MCF 10A (cell line): ENCODE results near the gene CNPY4. TPM values are rescaled to one million over a fixed set of nuclear protein-coding genes. Genes with fewer than 3 reads are reported as not detected.
A peak's percentile ranks its signal among the peaks of the same experiment; 100 is the strongest.

Experiments used
- Bru-seq: library from RNA; stranded (reverse); fragments of 400-500 nt; gene quantifications from one replicate; lab custom pipeline; 2021; lab: Mats Ljungman, UMichigan
- BruChase-seq, 2 experiments: library from RNA; stranded (reverse); fragments of 400-500 nt; gene quantifications; one replicate each; lab custom pipeline; 2021; lab: Mats Ljungman, UMichigan
- BruUV-seq: library from RNA; stranded (reverse); fragments of 400-500 nt; replicated peaks from 2 replicates; lab custom pipeline; 2021; lab: Mats Ljungman, UMichigan
- CTCF ChIA-PET: fragments of 300-600 bp; sonication (Branson Sonifier 250); formaldehyde crosslinking; extraction: SDS; loops from one replicate; lab custom pipeline; 2021; ENCODE audit warnings: antibody characterized with exemption, inconsistent platforms; lab: Yijun Ruan, JAX
- POLR2A ChIA-PET: fragments of 300-600, 350-650 bp; sonication (Branson Sonifier 250); formaldehyde crosslinking; extraction: SDS; loops from one replicate; lab custom pipeline; 2020; ENCODE audit warnings: antibody characterized with exemption, inconsistent platforms; lab: Yijun Ruan, JAX
- DNase-seq: peaks from one replicate; pipeline ENCODE4 v3.0.0-alpha.2; 2018; ENCODE audit not compliant: unreplicated experiment
- H3K27ac Mint-ChIP-seq: one replicate; pipeline ENCODE4 v1.8.0; 2022; ENCODE audit warnings: mild to moderate bottlenecking, low read depth, mixed read lengths; ENCODE audit not compliant: unreplicated experiment
- H3K27me3 Mint-ChIP-seq: one replicate; pipeline ENCODE4 v1.8.0; 2022; ENCODE audit warnings: mixed read lengths; ENCODE audit not compliant: insufficient read depth, unreplicated experiment
- H3K36me3 Mint-ChIP-seq: one replicate; pipeline ENCODE4 v1.8.0; 2022; ENCODE audit warnings: mild to moderate bottlenecking, moderate library complexity, mixed read lengths; ENCODE audit not compliant: insufficient read depth, unreplicated experiment
- H3K4me1 Mint-ChIP-seq: one replicate; pipeline ENCODE4 v1.8.0; 2022; ENCODE audit warnings: mixed read lengths; ENCODE audit not compliant: insufficient read depth, unreplicated experiment
- H3K4me3 Mint-ChIP-seq: one replicate; pipeline ENCODE4 v1.8.0; 2022; ENCODE audit warnings: mild to moderate bottlenecking, moderate library complexity, mixed read lengths; ENCODE audit not compliant: unreplicated experiment
- H3K9me3 Mint-ChIP-seq: one replicate; pipeline ENCODE4 v1.8.0; 2022; ENCODE audit warnings: mixed read lengths; ENCODE audit not compliant: unreplicated experiment
- intact Hi-C: fragments of 100-400 bp; cut with micrococcal nuclease; formaldehyde crosslinking; loops from 2 replicates; pipeline ENCODE4 v1.14.1; 2022
- long read RNA-seq: library from polyadenylated mRNA; stranded (forward); transcript quantifications from one replicate; pipeline ENCODE4 v2.0.0, GENCODE V29; 2022
- total RNA-seq: library from RNA; stranded (reverse); gene quantifications from 2 replicates; pipeline ENCODE4 v1.2.3, GENCODE V29; 2022
- TF ChIP-seq, protein P1 (sequence below): fragments of 200-600 bp; IDR thresholded peaks from one replicate; pipeline ENCODE4 v1.8.0; 2022; ENCODE audit warnings: antibody characterized with exemption, mild to moderate bottlenecking; ENCODE audit not compliant: unreplicated experiment

Gene CNPY4, protein sequence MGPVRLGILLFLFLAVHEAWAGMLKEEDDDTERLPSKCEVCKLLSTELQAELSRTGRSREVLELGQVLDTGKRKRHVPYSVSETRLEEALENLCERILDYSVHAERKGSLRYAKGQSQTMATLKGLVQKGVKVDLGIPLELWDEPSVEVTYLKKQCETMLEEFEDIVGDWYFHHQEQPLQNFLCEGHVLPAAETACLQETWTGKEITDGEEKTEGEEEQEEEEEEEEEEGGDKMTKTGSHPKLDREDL
- total RNA-seq (2.9 and 3.0 TPM in 2 replicates), Bru-seq, nascent RNA (percentile 37 among the genes with signal in this experiment), BruChase-seq, experiment 1, labeled RNA remaining after a 6-hour chase (percentile 48 among the genes with signal in this experiment), BruChase-seq, experiment 2, labeled RNA remaining after a 2-hour chase (percentile 42 among the genes with signal in this experiment)
- long read RNA-seq, partial matches to known transcripts = 0 of 1 reads
- long read RNA-seq, other reads (novel, unspliced or antisense) = 0 of 1 reads

DNA sequence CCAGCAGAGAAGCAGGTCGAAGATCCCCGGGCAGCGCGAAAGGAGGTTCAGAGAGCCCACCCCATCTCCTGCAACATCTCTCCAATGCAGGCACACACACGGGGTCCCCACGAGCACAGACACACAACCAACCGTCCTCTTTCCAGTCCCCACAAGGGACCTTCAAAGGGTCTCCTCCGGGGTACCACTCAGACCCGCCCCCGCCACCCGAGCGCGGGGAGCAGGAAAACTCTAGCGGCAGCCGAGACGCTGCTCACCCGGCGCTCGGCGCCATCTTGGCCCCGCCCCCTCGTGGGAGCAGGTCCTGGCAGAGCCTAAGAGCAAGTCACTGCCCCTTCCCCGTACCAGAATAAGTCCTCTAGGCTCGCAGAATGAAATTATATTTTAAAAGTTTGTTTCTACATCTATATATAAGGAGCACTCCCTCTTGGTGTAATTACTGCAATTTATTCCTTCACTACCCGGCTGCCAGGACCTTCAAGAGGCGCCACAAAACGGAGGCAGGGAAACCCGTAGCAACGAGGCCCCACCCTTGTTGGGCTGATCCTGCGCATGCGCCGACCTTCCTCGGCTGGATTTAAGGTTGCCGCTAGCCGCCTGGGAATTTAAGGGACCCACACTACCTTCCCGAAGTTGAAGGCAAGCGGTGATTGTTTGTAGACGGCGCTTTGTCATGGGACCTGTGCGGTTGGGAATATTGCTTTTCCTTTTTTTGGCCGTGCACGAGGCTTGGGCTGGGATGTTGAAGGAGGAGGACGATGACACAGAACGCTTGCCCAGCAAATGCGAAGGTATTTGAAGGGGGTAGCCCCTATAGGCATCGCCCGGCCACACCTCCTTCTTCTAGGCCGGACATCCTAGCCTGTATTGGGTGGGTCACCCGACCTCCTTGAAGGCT lies at the start of gene CNPY4, which contains the start of gene TAF6:
TSS of gene CNPY4 (plus strand) at position 563 of the 898 bp plus-strand sequence. CDS start at position 674, 111 bp downstream.
TSS of gene TAF6 (minus strand) at position 287 of the 898 bp plus-strand sequence. CDS start 5,149 bp downstream, outside the sequence.
- Mint-ChIP-seq H3K9me3 (no peaks in the 10 kb centered on the region), H3K27ac (peak within 1 kb of the TSS; percentile 99), H3K4me3 (peak within 1 kb of the TSS; percentile 98), H3K4me1 (peaks cover 7% of the 10 kb centered on the region), H3K27me3 (no peaks in the 10 kb centered on the region), H3K36me3 (peaks cover 21% of the 10 kb centered on the region)
- POLR2A ChIA-PET = interaction anchor here (1.5 to 2.5 kb wide), 3 partner anchors 18 to 37 kb away, joined by 3 to 18 read pairs (median 6); partner anchors contain the start of genes AP4M1 and MCM7
- TF ChIP-seq, protein P1, sequence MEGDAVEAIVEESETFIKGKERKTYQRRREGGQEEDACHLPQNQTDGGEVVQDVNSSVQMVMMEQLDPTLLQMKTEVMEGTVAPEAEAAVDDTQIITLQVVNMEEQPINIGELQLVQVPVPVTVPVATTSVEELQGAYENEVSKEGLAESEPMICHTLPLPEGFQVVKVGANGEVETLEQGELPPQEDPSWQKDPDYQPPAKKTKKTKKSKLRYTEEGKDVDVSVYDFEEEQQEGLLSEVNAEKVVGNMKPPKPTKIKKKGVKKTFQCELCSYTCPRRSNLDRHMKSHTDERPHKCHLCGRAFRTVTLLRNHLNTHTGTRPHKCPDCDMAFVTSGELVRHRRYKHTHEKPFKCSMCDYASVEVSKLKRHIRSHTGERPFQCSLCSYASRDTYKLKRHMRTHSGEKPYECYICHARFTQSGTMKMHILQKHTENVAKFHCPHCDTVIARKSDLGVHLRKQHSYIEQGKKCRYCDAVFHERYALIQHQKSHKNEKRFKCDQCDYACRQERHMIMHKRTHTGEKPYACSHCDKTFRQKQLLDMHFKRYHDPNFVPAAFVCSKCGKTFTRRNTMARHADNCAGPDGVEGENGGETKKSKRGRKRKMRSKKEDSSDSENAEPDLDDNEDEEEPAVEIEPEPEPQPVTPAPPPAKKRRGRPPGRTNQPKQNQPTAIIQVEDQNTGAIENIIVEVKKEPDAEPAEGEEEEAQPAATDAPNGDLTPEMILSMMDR = no peak
- no TSS peak for BruUV-seq
- CTCF ChIA-PET = interaction anchor here (0.6 kb wide), 1 partner anchor 13 kb away, joined by 3 read pairs; no protein-coding TSS in a partner anchor
- peak; percentile 96 for DNase-seq
- intact Hi-C loops = loop anchor here (1.0 kb wide), 1 partner anchor 18 kb away; the partner anchor contains the start of genes AP4M1 and MCM7

DNA sequence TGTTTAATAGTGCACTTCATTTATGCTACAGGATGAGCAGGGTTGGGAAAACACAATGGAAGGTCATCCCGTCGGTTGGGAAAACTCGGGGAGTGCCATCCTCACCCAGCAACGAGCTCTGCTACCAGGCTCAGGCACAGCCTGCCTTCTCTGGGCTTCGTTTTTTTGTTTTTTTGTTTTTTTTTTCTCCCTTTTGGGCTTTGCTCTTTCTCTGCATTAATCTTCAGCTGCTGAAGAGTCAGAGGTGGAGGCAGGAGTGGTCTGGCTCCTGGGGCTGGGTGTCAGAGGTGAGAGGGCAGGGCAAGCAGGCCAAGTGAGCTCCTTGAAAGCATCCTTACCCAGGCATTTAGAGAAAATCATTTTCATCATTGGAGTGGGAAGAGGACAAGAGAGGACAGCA lies 49.4 kb upstream of the CNPY4 start:
- Mint-ChIP-seq H3K27ac (no peak overlapping the region), H3K36me3 (peaks cover 73% of the 10 kb centered on the region), H3K27me3 (no peaks in the 10 kb centered on the region), H3K4me1 (no peaks in the 10 kb centered on the region), H3K9me3 (peaks cover 16% of the 10 kb centered on the region), H3K4me3 (no peak overlapping the region)
- intact Hi-C loops = no loop called here
- no TSS peak for BruUV-seq
- TF ChIP-seq, protein P1 = no peak
- DNase-seq = no peak
- CTCF ChIA-PET = interaction anchor here (1.0 to 1.4 kb wide), 2 partner anchors 11 to 62 kb away, joined by 3 read pairs; no protein-coding TSS in a partner anchor
- POLR2A ChIA-PET = interaction anchor here (0.7 to 2.1 kb wide), 4 partner anchors 11 to 151 kb away, joined by 3 to 12 read pairs (median 4); partner anchors contain the start of genes TRIM4 and ZNF3

DNA sequence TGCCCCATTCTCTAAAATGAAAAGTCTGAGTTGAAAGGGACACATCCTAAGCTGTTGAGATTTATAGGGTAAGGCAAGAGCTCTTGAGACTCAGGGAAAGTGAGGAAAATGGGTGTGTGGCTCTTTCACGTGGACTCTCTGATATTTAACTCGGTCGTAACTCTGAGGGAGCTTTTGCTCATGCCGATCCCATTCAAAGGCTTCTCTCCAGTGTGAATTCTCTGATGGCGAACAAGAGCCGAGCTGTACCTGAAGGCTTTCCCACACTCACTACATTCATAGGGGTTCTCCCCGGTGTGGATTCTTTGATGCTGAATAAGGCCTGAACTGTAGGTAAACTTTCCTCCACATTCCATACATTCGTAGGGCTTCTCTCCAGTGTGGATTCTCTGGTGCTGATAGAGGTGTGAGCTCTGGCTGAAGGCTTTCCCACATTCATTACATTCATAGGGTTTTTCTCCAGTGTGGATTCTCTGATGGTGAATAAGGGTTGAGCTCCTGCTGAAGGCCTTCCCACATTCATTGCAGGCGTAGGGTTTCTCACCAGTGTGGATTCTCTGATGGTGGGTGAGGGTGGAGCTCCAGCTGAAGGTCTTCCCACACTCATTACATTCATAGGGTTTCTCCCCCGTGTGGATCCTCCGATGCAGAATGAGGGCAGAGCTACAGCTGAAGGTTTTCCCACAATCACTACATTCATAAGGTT lies 48.3 kb upstream of the CNPY4 start:
- peaks cover 81% of the 10 kb centered on the region for H3K36me3 Mint-ChIP-seq
- no peaks in the 10 kb centered on the region for H3K4me1 Mint-ChIP-seq
- intact Hi-C loops = no loop called here
- no peak for DNase-seq
- POLR2A ChIA-PET = interaction anchor here (0.6 to 2.1 kb wide), 9 partner anchors 8 to 319 kb away, joined by 3 to 12 read pairs (median 3); partner anchors contain the start of genes TRIM4, ZKSCAN1, ZNF3 and ZSCAN21
- TF ChIP-seq, protein P1 = no peak
- H3K4me3 Mint-ChIP-seq = no peak overlapping the region
- no peaks in the 10 kb centered on the region for H3K27me3 Mint-ChIP-seq
- peaks cover 16% of the 10 kb centered on the region for H3K9me3 Mint-ChIP-seq
- CTCF ChIA-PET = interaction anchor here (0.6 to 1.9 kb wide), 8 partner anchors 9 to 820 kb away, joined by 3 to 6 read pairs (median 3); no protein-coding TSS in a partner anchor
- no peak overlapping the region for H3K27ac Mint-ChIP-seq
- no TSS peak for BruUV-seq
